Measurements from ENCODE around the gene GAS2L3.

- peak in 4 of 7 experiments; percentile 15 to 24 (median 22) for TF ChIP-seq CTCF (IDR thresholded peaks at IDR 0.05)
- no peak for TF ChIP-seq POLR2A (IDR thresholded peaks at IDR 0.05)
Observed at GRCh38 chr12:100672075-100672592, 98.7 kb downstream of the GAS2L3 start.
